NOMO-1 (cell line): ENCODE results near the gene MAN1C1.
A peak's percentile ranks its signal among the peaks of the same experiment; 100 is the strongest.

Experiments
- DNase-seq, 2 experiments: peaks; one replicate each; lab custom pipeline; 2025; ENCODE audit not compliant: unreplicated experiment in 2 of 2; lab: John Stamatoyannopoulos, UW

Gene MAN1C1

GRCh38 chr1:25829046-25829445 lies 212.5 kb downstream of the MAN1C1 start:
- DNase-seq: no peak

GRCh38 chr1:25831569-25832196 lies 215.1 kb downstream of the MAN1C1 start:
- DNase-seq: peak in 1 of 2 experiments; percentile 17

GRCh38 chr1:25832336-25833037 lies 215.9 kb downstream of the MAN1C1 start:
- no peak for DNase-seq

- no peak for DNase-seq
These were observed 216.6 kb downstream of the MAN1C1 start for GRCh38 chr1:25833158-25833557.
